IPS-15b (cell line): ENCODE results near the gene RPL26.
A peak's percentile ranks its signal among the peaks of the same experiment; 100 is the strongest.

Experiments
- H3K27me3 ChIP-seq: one replicate; pipeline ENCODE4 v1.6.1; 2013; ENCODE audit warnings: low read length; ENCODE audit not compliant: control insufficient read depth, insufficient read depth
- H3K36me3 ChIP-seq: one replicate; pipeline ENCODE4 v1.6.1; 2013; ENCODE audit warnings: low read length; ENCODE audit not compliant: control insufficient read depth, insufficient read depth
- H3K4me1 ChIP-seq: one replicate; pipeline ENCODE4 v1.6.1; 2013; ENCODE audit warnings: mild to moderate bottlenecking, low read length; ENCODE audit not compliant: control insufficient read depth, insufficient read depth
- H3K4me3 ChIP-seq: one replicate; pipeline ENCODE4 v1.5.1; 2013; ENCODE audit warnings: low read depth, low read length
- H3K9ac ChIP-seq: one replicate; pipeline ENCODE4 v1.6.1; 2013; ENCODE audit warnings: low read depth, mild to moderate bottlenecking, low read length
- H3K9me3 ChIP-seq: one replicate; pipeline ENCODE4 v1.6.1; 2013; ENCODE audit warnings: mild to moderate bottlenecking, low read length; ENCODE audit not compliant: control insufficient read depth, insufficient read depth

The RPL26 gene

GRCh38 chr17:8383143-8383822 lies at the start of gene RPL26:
RPL26 (minus strand) TSS chr17:8383193; CDS start chr17:8382310, 883 bp downstream.
- H3K4me3 ChIP-seq, result peak within 1 kb of the TSS; percentile 93
- no peaks in the 10 kb centered on the region for H3K9me3 ChIP-seq
- peak within 1 kb of the TSS; percentile 96 for H3K9ac ChIP-seq
- H3K36me3 ChIP-seq, result peaks cover 31% of the 10 kb centered on the region
- H3K4me1 ChIP-seq, result peaks cover 17% of the 10 kb centered on the region
- H3K27me3 ChIP-seq, result no peaks in the 10 kb centered on the region

DNA sequence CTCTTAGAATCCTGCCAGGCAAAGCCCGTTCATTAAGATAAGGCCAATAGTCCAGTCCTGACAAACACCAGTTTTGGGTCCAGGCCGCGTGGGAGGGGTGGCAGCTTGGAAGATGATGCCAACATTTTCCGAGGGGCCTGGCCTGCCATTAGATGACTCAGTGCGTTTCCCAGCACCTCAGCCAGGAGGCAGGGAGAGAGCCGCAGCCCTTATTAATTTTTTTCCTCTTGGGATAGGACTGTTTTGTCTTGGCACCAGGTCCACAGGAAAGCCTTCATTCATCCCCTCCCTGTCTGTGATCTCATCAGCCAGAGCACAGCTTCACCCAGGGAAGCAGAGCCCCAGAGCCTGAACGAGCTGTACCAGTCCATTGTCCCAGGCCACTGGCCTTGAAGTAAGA lies 48.0 kb upstream of the RPL26 start:
- Histone ChIP-seq H3K9me3 (no peaks in the 10 kb centered on the region), H3K27me3 (no peaks in the 10 kb centered on the region), H3K9ac (no peak overlapping the region), H3K4me3 (no peak overlapping the region), H3K4me1 (no peaks in the 10 kb centered on the region), H3K36me3 (no peaks in the 10 kb centered on the region)

GRCh38 chr17:8426802-8427201 lies 43.8 kb upstream of the RPL26 start:
- Histone ChIP-seq H3K36me3 (no peaks in the 10 kb centered on the region), H3K4me1 (no peaks in the 10 kb centered on the region), H3K4me3 (no peak overlapping the region), H3K9ac (no peak overlapping the region), H3K9me3 (no peaks in the 10 kb centered on the region), H3K27me3 (no peaks in the 10 kb centered on the region)

GRCh38 chr17:8426094-8426720 lies 43.2 kb upstream of the RPL26 start:
- Histone ChIP-seq H3K9me3 (no peaks in the 10 kb centered on the region), H3K4me3 (no peak overlapping the region), H3K36me3 (no peaks in the 10 kb centered on the region), H3K27me3 (no peaks in the 10 kb centered on the region), H3K4me1 (no peaks in the 10 kb centered on the region), H3K9ac (no peak overlapping the region)

DNA sequence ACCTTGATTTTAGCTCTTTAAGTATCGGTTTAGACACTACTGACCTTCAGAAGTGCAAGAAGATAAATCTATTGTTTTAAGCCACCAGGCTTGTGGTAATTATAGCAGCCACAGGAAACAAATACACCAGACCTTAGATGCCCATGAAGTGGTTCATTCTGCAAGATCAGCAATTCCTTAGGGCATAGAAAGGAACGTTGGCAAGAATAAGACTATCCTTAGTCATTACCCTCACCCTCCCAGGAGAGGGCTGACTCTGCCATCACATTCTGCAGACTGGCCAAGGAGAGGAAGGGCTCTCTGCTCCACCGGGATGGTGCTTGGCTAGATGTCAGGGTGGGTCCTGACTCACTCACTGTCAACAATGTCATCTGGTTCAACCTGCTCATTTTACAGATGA lies 38.6 kb upstream of the RPL26 start:
- H3K4me3 ChIP-seq, result no peak overlapping the region
- no peaks in the 10 kb centered on the region for H3K27me3 ChIP-seq
- H3K4me1 ChIP-seq, result no peaks in the 10 kb centered on the region

DNA sequence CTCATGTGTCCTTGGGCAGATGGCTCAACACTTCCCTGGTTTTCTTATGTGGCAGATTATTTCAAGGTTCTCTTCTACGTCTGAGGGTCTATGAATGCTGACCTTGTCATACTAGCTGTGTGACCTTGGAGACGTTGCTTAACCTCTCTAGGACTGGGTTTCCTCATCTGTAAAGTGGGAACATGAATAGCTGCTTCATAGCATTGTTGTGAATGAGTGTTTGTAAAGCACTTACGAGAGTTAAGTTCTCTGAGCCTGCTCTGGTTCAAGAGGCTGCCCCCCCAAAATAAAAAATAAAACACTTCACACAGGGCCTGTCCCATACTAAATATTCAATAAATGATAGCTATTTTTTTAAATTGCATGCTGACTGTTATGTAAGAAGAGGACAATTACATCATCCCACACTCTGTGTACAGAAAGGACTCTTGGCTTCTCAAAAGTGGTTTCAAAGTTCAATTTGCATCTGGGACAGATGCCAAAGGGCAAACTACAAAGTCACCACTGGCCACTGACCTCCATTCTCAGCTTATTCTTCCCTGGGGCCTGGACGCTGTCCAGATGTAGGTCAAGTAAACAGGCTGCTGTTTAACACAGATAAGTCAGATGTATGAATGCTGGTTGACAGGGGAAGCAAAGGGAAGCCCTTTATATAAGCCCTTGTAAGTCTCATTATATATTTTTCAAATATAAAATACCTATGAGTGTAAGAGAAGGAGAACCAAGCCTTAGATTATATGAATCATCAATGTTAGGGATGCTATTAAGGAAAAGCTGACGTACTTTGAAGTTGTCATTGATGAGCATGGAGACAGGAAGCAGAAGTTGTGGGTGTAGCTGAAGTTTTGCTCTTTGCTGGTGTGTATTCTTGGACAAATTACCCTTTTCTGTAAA lies 37.3 kb upstream of the RPL26 start:
- Histone ChIP-seq H3K4me1 (no peaks in the 10 kb centered on the region), H3K9me3 (no peaks in the 10 kb centered on the region), H3K9ac (no peak overlapping the region), H3K27me3 (no peaks in the 10 kb centered on the region), H3K4me3 (no peak overlapping the region), H3K36me3 (no peaks in the 10 kb centered on the region)

More for the DNA sequence above, 38.6 kb upstream of the RPL26 start:
- Histone ChIP-seq H3K9ac (no peak overlapping the region), H3K9me3 (no peaks in the 10 kb centered on the region), H3K36me3 (no peaks in the 10 kb centered on the region)

- Histone ChIP-seq H3K9me3 (no peaks in the 10 kb centered on the region), H3K36me3 (no peaks in the 10 kb centered on the region), H3K9ac (no peak overlapping the region), H3K4me3 (no peak overlapping the region), H3K27me3 (no peaks in the 10 kb centered on the region), H3K4me1 (no peaks in the 10 kb centered on the region)
Observed at GRCh38 chr17:8419305-8419704, 36.3 kb upstream of the RPL26 start.

- H3K27me3 ChIP-seq, result no peaks in the 10 kb centered on the region
- no peaks in the 10 kb centered on the region for H3K9me3 ChIP-seq
- H3K36me3 ChIP-seq, result no peaks in the 10 kb centered on the region
- no peak overlapping the region for H3K4me3 ChIP-seq
- no peak overlapping the region for H3K9ac ChIP-seq
- H3K4me1 ChIP-seq, result no peaks in the 10 kb centered on the region
Observed at GRCh38 chr17:8418471-8418870, 35.5 kb upstream of the RPL26 start.

DNA sequence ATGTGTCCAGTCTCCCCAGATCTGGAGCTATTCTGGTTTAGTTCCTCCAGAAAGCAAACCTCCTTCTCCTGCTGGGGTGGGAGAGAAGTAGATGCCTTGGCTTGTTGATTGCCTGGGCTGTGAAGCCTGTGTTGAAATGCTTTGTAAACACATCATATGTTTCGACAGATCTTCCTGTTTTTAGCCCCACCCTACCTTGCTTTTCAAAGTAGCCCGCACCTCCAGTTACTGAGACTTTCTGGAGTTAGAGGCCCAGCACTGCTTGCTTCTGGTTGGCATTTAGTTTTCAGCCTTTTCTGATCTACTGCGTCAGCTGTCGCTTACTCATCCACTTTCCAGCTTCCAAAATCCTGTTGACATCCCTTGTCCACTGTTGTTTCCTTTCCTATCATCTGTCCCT lies 34.8 kb upstream of the RPL26 start:
- no peaks in the 10 kb centered on the region for H3K4me1 ChIP-seq
- no peaks in the 10 kb centered on the region for H3K27me3 ChIP-seq
- no peaks in the 10 kb centered on the region for H3K36me3 ChIP-seq
- no peak overlapping the region for H3K4me3 ChIP-seq
- no peaks in the 10 kb centered on the region for H3K9me3 ChIP-seq
- no peak overlapping the region for H3K9ac ChIP-seq

DNA sequence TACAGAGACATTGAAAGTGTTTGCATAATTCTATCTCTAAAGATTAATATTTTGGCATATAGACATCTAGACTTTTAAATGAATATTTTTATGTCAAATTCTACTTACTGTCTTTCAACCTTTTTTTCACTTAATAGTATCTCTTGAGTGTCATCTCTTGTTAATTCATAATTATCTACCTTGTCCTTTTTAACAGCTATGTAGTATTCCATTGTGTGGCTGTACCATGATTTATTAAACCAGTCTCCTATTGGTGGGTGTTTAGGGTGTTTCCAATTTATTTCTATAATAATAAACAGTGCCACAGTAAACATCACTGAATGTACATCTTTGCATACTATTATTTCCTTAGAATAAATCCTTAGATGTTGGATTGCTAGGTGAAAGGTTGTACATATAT lies 30.9 kb upstream of the RPL26 start:
- Histone ChIP-seq H3K9me3 (no peaks in the 10 kb centered on the region), H3K4me1 (peaks cover 3% of the 10 kb centered on the region), H3K9ac (no peak overlapping the region), H3K4me3 (no peak overlapping the region), H3K27me3 (no peaks in the 10 kb centered on the region), H3K36me3 (no peaks in the 10 kb centered on the region)

DNA sequence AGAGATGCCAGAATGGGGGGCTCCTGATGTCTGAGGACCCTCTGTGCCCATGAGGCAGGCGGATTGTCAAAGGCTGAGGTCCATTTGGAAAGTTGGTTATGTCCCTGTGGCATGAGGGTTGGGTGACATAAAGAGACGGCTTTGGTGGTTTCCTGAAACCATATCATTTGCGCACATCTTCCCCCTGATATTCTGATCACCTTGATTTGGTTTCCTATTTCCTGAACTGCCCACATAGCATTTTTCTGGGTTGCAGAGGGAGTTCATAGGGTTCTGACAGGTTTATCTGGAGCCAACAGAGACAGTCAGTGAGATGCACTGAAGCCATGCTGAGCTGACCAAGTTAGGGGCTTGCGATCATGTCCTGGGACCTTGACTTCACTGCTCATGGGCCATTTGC lies 30.3 kb upstream of the RPL26 start:
- Histone ChIP-seq H3K9ac (no peak overlapping the region), H3K9me3 (no peaks in the 10 kb centered on the region), H3K4me1 (peaks cover 3% of the 10 kb centered on the region), H3K4me3 (no peak overlapping the region), H3K36me3 (no peaks in the 10 kb centered on the region), H3K27me3 (no peaks in the 10 kb centered on the region)
